T-helper 2 cell treated with Interferon-gamma antibody and Interleukin-4, amounts not matched to agents 5 μg/mL and 100 μg/mL, for 36 hours (primary cell): ENCODE measurements around the gene GOLGA8M.
"Not testable (repeated sequence)": the region's sequence is repeated elsewhere in the genome, so short reads cannot be mapped to it uniquely, and the experiment has no call there.

Experiments used
- DNase-seq: peaks from one replicate; pipeline ENCODE4 v3.0.0; 2021; ENCODE audit warnings: low spot score
- H3K27ac Mint-ChIP-seq: one replicate; pipeline ENCODE4 v1.8.0; 2021; ENCODE audit warnings: mild to moderate bottlenecking, mixed read lengths
- H3K27me3 Mint-ChIP-seq: one replicate; pipeline ENCODE4 v1.8.0; 2021; ENCODE audit warnings: low read depth, mixed read lengths
- H3K36me3 Mint-ChIP-seq: one replicate; pipeline ENCODE4 v1.8.0; 2021; ENCODE audit warnings: low read depth, mixed read lengths
- H3K4me1 Mint-ChIP-seq: one replicate; pipeline ENCODE4 v1.8.0; 2021; ENCODE audit warnings: low read depth, mixed read lengths
- H3K4me3 Mint-ChIP-seq: one replicate; pipeline ENCODE4 v1.8.0; 2022; ENCODE audit warnings: mild to moderate bottlenecking, moderate library complexity, mixed read lengths
- H3K9me3 Mint-ChIP-seq: one replicate; pipeline ENCODE4 v1.8.0; 2021; ENCODE audit warnings: mixed read lengths

The GOLGA8M gene

GRCh38 chr15:28712270-28712669 is at the start of gene GOLGA8M:
Gene GOLGA8M (minus strand): TSS chr15:28712421. CDS start chr15:28712323, 98 bp downstream.
- not testable (repeated sequence) for H3K27ac Mint-ChIP-seq, DNase-seq, H3K4me1 Mint-ChIP-seq, H3K36me3 Mint-ChIP-seq, H3K4me3 Mint-ChIP-seq, H3K9me3 Mint-ChIP-seq, H3K27me3 Mint-ChIP-seq

DNA sequence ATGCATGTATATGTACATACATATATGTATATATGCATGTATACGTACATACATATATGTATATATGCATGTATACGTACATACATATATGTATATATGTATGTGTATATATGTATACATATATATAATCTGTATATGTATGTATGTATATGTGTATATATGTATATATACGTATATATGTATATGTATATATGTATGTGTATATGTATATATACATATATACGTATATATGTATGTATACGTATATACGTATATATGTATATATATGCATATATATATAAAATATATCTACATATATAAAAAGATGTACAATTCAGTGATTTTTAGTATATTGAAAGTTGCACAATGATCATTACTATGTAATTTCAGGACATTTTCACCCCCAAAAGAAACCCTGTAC is 30.7 kb upstream of the GOLGA8M start:
- peaks cover 12% of the 10 kb centered on the region for H3K27me3 Mint-ChIP-seq
- H3K4me1 Mint-ChIP-seq, H3K9me3 Mint-ChIP-seq, H3K36me3 Mint-ChIP-seq, DNase-seq, H3K27ac Mint-ChIP-seq, H3K4me3 Mint-ChIP-seq: not testable (repeated sequence)

DNA sequence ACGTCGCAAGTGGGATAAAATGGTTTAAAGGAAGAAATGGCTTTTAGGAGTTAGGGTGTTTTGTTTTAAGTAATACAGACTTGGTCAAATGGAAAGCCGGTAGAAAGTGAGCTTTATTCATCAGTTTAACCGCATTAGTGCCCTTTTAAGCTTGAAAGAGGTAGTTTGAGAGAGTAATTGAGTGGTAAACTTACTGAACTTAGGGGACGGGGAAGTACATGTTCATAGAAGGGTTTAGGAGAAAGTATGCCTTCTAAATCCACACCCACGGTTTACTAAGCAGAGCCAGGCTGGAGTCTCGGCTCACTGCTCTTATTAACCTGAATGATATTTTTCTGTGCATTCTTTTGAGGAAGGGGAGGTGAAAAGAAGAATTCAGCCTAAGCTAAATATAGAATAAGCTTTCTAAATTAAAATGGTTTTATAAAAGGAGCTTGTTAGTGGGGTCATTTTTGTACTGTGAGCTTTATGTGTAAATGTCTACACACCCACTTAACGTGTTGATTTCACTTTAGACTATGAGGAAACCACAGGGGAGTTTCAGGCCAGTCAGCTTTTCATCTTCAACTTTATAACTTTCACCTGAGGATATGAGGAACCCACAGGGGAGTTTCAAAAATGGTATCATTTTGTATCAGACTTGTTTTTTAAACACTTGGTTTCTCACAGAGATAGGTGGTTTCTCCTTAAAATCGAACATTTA is 26.5 kb upstream of the GOLGA8M start:
- Mint-ChIP-seq H3K27ac (peak overlapping the region; percentile 86), H3K27me3 (peaks cover 22% of the 10 kb centered on the region), H3K4me1 (peaks cover 10% of the 10 kb centered on the region), H3K4me3 (peak overlapping the region; percentile 85)
- not testable (repeated sequence) for H3K36me3 Mint-ChIP-seq, H3K9me3 Mint-ChIP-seq
- peak; percentile 50 for DNase-seq

- Mint-ChIP-seq H3K27ac (peak overlapping the region; percentile 86), H3K4me1 (peaks cover 10% of the 10 kb centered on the region), H3K4me3 (peak overlapping the region; percentile 85), H3K27me3 (peaks cover 22% of the 10 kb centered on the region)
- not testable (repeated sequence) for H3K9me3 Mint-ChIP-seq, DNase-seq, H3K36me3 Mint-ChIP-seq
These were observed 26.0 kb upstream of the GOLGA8M start for GRCh38 chr15:28738200-28738561.

- peaks cover 10% of the 10 kb centered on the region for H3K4me1 Mint-ChIP-seq
- H3K9me3 Mint-ChIP-seq, H3K27ac Mint-ChIP-seq, H3K4me3 Mint-ChIP-seq, H3K36me3 Mint-ChIP-seq: not testable (repeated sequence)
- DNase-seq, result peak; percentile 28
- peaks cover 22% of the 10 kb centered on the region for H3K27me3 Mint-ChIP-seq
These were observed 25.4 kb upstream of the GOLGA8M start for GRCh38 chr15:28737521-28738199.

GRCh38 chr15:28728061-28728460 is 15.8 kb upstream of the GOLGA8M start:
- not testable (repeated sequence) for DNase-seq, H3K27ac Mint-ChIP-seq

GRCh38 chr15:28727026-28727425 is 14.8 kb upstream of the GOLGA8M start:
- not testable (repeated sequence) for H3K27me3 Mint-ChIP-seq, DNase-seq, H3K36me3 Mint-ChIP-seq, H3K27ac Mint-ChIP-seq, H3K9me3 Mint-ChIP-seq, H3K4me1 Mint-ChIP-seq, H3K4me3 Mint-ChIP-seq

More at GRCh38 chr15:28728061-28728460, 15.8 kb upstream of the GOLGA8M start:
- H3K27me3 Mint-ChIP-seq, H3K4me1 Mint-ChIP-seq, H3K9me3 Mint-ChIP-seq, H3K36me3 Mint-ChIP-seq, H3K4me3 Mint-ChIP-seq: not testable (repeated sequence)

GRCh38 chr15:28726102-28726501 is 13.9 kb upstream of the GOLGA8M start:
- Mint-ChIP-seq H3K27me3 (peaks cover 12% of the 10 kb centered on the region), H3K4me1 (peaks cover 2% of the 10 kb centered on the region), H3K36me3 (no peaks in the 10 kb centered on the region), H3K4me3 (no peak overlapping the region), H3K27ac (no peak overlapping the region), H3K9me3 (no peaks in the 10 kb centered on the region)
- no peak for DNase-seq

GRCh38 chr15:28725556-28725955 is 13.3 kb upstream of the GOLGA8M start:
- no peak overlapping the region for H3K4me3 Mint-ChIP-seq
- no peak overlapping the region for H3K27ac Mint-ChIP-seq
- H3K27me3 Mint-ChIP-seq, result peaks cover 13% of the 10 kb centered on the region
- no peaks in the 10 kb centered on the region for H3K36me3 Mint-ChIP-seq
- no peaks in the 10 kb centered on the region for H3K9me3 Mint-ChIP-seq
- no peak for DNase-seq
- peaks cover 2% of the 10 kb centered on the region for H3K4me1 Mint-ChIP-seq

GRCh38 chr15:28723986-28724385 is 11.8 kb upstream of the GOLGA8M start:
- H3K4me1 Mint-ChIP-seq, H3K4me3 Mint-ChIP-seq, H3K36me3 Mint-ChIP-seq, H3K27ac Mint-ChIP-seq, DNase-seq, H3K9me3 Mint-ChIP-seq: not testable (repeated sequence)
- peaks cover 13% of the 10 kb centered on the region for H3K27me3 Mint-ChIP-seq

- H3K9me3 Mint-ChIP-seq, H3K4me1 Mint-ChIP-seq, H3K27ac Mint-ChIP-seq, H3K36me3 Mint-ChIP-seq, H3K4me3 Mint-ChIP-seq, DNase-seq: not testable (repeated sequence)
- H3K27me3 Mint-ChIP-seq, result peaks cover 16% of the 10 kb centered on the region
These were observed 7.4 kb upstream of the GOLGA8M start for GRCh38 chr15:28719626-28720025.

DNA sequence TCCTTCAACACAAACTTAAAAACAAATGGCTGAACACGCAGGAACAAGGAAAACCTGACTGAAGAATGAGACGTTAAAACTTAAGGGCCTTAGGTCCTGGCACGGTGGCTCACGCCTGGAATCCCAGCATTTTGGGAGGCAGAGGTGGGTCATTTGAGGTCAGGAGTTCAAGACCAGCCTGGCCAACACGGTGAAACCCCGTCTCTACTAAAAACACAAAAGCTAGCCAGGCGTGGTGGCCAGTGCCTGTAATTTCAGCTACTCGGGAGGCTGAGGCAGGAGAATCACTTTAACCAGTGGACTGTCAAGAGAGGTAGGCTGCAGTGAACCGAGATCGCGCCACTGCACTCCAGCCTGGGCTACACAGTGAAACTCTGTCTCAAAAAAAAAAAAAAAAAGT is 6.4 kb upstream of the GOLGA8M start:
- not testable (repeated sequence) for H3K27ac Mint-ChIP-seq, H3K9me3 Mint-ChIP-seq, H3K36me3 Mint-ChIP-seq, H3K4me3 Mint-ChIP-seq, DNase-seq, H3K4me1 Mint-ChIP-seq
- peaks cover 16% of the 10 kb centered on the region for H3K27me3 Mint-ChIP-seq

- not testable (repeated sequence) for DNase-seq, H3K4me3 Mint-ChIP-seq, H3K36me3 Mint-ChIP-seq, H3K27ac Mint-ChIP-seq, H3K4me1 Mint-ChIP-seq, H3K27me3 Mint-ChIP-seq, H3K9me3 Mint-ChIP-seq
These were observed 2.0 kb upstream of the GOLGA8M start for GRCh38 chr15:28714176-28714575.

DNA sequence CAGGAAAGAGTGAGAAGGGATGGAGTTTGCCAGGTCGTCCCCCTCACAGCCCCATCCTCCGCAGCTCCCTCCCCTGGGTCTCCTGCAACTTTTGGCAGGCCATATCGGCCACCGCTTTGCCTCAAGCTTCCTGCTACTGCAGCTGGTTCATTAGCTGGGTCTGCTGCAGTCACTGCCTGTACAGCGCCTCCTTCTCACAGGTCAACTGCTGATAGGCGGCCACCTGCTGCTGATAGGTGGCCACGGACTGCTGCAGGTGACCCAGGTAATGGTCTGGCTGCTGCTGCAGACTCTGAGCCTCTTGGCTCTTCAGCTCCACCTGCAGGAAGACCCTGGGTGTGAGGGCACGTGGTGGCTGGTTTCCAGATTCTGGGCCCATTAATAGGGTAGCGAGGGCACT is 8.3 kb downstream of the GOLGA8M start:
- DNase-seq, H3K27ac Mint-ChIP-seq, H3K4me1 Mint-ChIP-seq, H3K9me3 Mint-ChIP-seq, H3K27me3 Mint-ChIP-seq, H3K4me3 Mint-ChIP-seq, H3K36me3 Mint-ChIP-seq: not testable (repeated sequence)

DNA sequence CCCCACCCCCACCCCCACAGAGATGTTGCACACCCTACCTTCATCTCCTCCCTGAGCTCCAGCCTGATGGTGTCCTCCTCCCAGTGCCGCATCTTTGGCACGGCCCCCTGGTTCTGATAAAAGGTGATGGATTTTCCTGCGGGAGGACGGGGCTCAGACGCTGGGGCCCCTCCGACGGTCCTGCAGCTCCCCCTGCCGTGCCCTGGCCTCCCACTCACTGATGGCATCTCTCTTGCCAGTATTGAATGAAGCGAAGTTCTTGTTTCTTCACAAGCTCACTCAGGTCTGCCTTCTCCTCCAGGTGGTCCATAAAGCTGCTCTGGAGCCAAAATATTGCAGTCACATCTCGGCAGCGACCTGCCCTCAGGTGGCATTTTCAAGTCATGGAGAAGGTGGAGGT is 9.8 kb downstream of the GOLGA8M start:
- H3K9me3 Mint-ChIP-seq, H3K36me3 Mint-ChIP-seq, DNase-seq, H3K4me1 Mint-ChIP-seq, H3K4me3 Mint-ChIP-seq, H3K27me3 Mint-ChIP-seq, H3K27ac Mint-ChIP-seq: not testable (repeated sequence)
